GM12873 (cell line): Measurements from ENCODE around the gene SPIC.

Experiments
- CTCF ChIP-seq: IDR thresholded peaks from 2 replicates; pipeline ENCODE4 v1.5.1; 2012; ENCODE audit warnings: low read depth, mild to moderate bottlenecking, moderate library complexity, low read length, control low read depth; ENCODE audit not compliant: insufficient read depth; ENCODE audit errors: missing control alignments

SPIC gene

GRCh38 chr12:101474711-101475386, at the start of gene SPIC:
TSS of gene SPIC (plus strand) at chr12:101475336. CDS start at chr12:101476905, 1,569 bp downstream.
- TF ChIP-seq CTCF = no peak

GRCh38 chr12:101430456-101430855, 44.7 kb upstream of the SPIC start:
- TF ChIP-seq CTCF = no peak

- TF ChIP-seq CTCF = no peak
Measured at GRCh38 chr12:101436136-101436535, 39.0 kb upstream of the SPIC start.

- no peak for TF ChIP-seq CTCF
Measured at GRCh38 chr12:101439236-101439635, 35.9 kb upstream of the SPIC start.

- TF ChIP-seq CTCF = no peak
Measured at GRCh38 chr12:101441461-101442224, 33.5 kb upstream of the SPIC start.

- TF ChIP-seq CTCF = no peak
Measured at GRCh38 chr12:101455685-101456084, 19.5 kb upstream of the SPIC start.

GRCh38 chr12:101459642-101460346, 15.3 kb upstream of the SPIC start:
- TF ChIP-seq CTCF = no peak
